Measurements from ENCODE around the gene OGDH. TPM values are rescaled to one million over a fixed set of nuclear protein-coding genes. Genes with fewer than 3 reads are reported as not detected.
A peak's percentile ranks its signal among the peaks of the same experiment; 100 is the strongest.

Gene OGDH
- total RNA-seq, 2 donors from 2014 or later = 77.6 to 128 TPM

- Mint-ChIP-seq H3K4me1 (no peaks in the 10 kb centered on the region), H3K27ac (no peak overlapping the region), H3K27me3 (no peaks in the 10 kb centered on the region), H3K9me3 (no peaks in the 10 kb centered on the region), H3K36me3 (ENCODE audit: low read depth) (peaks cover 69% of the 10 kb centered on the region), H3K4me3 (no peak overlapping the region)
- ATAC-seq (replicated peaks) = no peak
Observed at GRCh38 chr7:44650242-44650641, 43.8 kb downstream of the OGDH start.

- H3K27ac Mint-ChIP-seq = peak overlapping the region; percentile 59
- H3K9me3 Mint-ChIP-seq = no peaks in the 10 kb centered on the region
- H3K4me1 Mint-ChIP-seq = no peaks in the 10 kb centered on the region
- no peaks in the 10 kb centered on the region for H3K27me3 Mint-ChIP-seq
- no peak overlapping the region for H3K4me3 Mint-ChIP-seq
- ATAC-seq (replicated peaks) = no peak
- H3K36me3 Mint-ChIP-seq (ENCODE audit: low read depth) = peaks cover 71% of the 10 kb centered on the region
Observed at GRCh38 chr7:44650772-44651171, 44.3 kb downstream of the OGDH start.

GRCh38 chr7:44652535-44652934 is 46.1 kb downstream of the OGDH start:
- H3K9me3 Mint-ChIP-seq = no peaks in the 10 kb centered on the region
- no peak overlapping the region for H3K27ac Mint-ChIP-seq
- no peaks in the 10 kb centered on the region for H3K4me1 Mint-ChIP-seq
- H3K27me3 Mint-ChIP-seq = no peaks in the 10 kb centered on the region
- H3K36me3 Mint-ChIP-seq (ENCODE audit: low read depth) = peaks cover 76% of the 10 kb centered on the region
- ATAC-seq (replicated peaks) = no peak
- no peak overlapping the region for H3K4me3 Mint-ChIP-seq

GRCh38 chr7:44654255-44654796 is 47.9 kb downstream of the OGDH start:
- no peaks in the 10 kb centered on the region for H3K4me1 Mint-ChIP-seq
- ATAC-seq (replicated peaks) = no peak
- H3K27me3 Mint-ChIP-seq = no peaks in the 10 kb centered on the region
- no peaks in the 10 kb centered on the region for H3K9me3 Mint-ChIP-seq
- no peak overlapping the region for H3K4me3 Mint-ChIP-seq
- no peak overlapping the region for H3K27ac Mint-ChIP-seq
- H3K36me3 Mint-ChIP-seq (ENCODE audit: low read depth) = peaks cover 75% of the 10 kb centered on the region

- H3K27ac Mint-ChIP-seq = no peak overlapping the region
- H3K9me3 Mint-ChIP-seq = no peaks in the 10 kb centered on the region
- no peaks in the 10 kb centered on the region for H3K27me3 Mint-ChIP-seq
- H3K4me3 Mint-ChIP-seq = no peak overlapping the region
- peaks cover 75% of the 10 kb centered on the region for H3K36me3 Mint-ChIP-seq (ENCODE audit: low read depth)
- H3K4me1 Mint-ChIP-seq = peaks cover 6% of the 10 kb centered on the region
- no peak for ATAC-seq (replicated peaks)
Observed at GRCh38 chr7:44655341-44655740, 48.9 kb downstream of the OGDH start.

GRCh38 chr7:44658979-44659378 is 52.6 kb downstream of the OGDH start:
- no peaks in the 10 kb centered on the region for H3K27me3 Mint-ChIP-seq
- peaks cover 6% of the 10 kb centered on the region for H3K4me1 Mint-ChIP-seq
- H3K9me3 Mint-ChIP-seq = peaks cover 5% of the 10 kb centered on the region
- no peak overlapping the region for H3K4me3 Mint-ChIP-seq
- peak overlapping the region; percentile 58 for H3K27ac Mint-ChIP-seq
- H3K36me3 Mint-ChIP-seq (ENCODE audit: low read depth) = peaks cover 97% of the 10 kb centered on the region
- no peak for ATAC-seq (replicated peaks)

GRCh38 chr7:44661233-44661632 is 54.8 kb downstream of the OGDH start:
- peaks cover 6% of the 10 kb centered on the region for H3K4me1 Mint-ChIP-seq
- no peak for ATAC-seq (replicated peaks)
- no peaks in the 10 kb centered on the region for H3K27me3 Mint-ChIP-seq
- H3K27ac Mint-ChIP-seq = no peak overlapping the region
- H3K9me3 Mint-ChIP-seq = peaks cover 5% of the 10 kb centered on the region
- no peak overlapping the region for H3K4me3 Mint-ChIP-seq
- peaks cover 93% of the 10 kb centered on the region for H3K36me3 Mint-ChIP-seq (ENCODE audit: low read depth)

GRCh38 chr7:44664780-44665461 is 58.5 kb downstream of the OGDH start:
- Mint-ChIP-seq H3K9me3 (peaks cover 5% of the 10 kb centered on the region), H3K27ac (no peak overlapping the region), H3K4me3 (no peak overlapping the region), H3K27me3 (no peaks in the 10 kb centered on the region), H3K36me3 (ENCODE audit: low read depth) (peaks cover 88% of the 10 kb centered on the region), H3K4me1 (peaks cover 6% of the 10 kb centered on the region)
- ATAC-seq (replicated peaks) = no peak

GRCh38 chr7:44665531-44666213 is 59.2 kb downstream of the OGDH start:
- no peak overlapping the region for H3K4me3 Mint-ChIP-seq
- H3K27ac Mint-ChIP-seq = peak overlapping the region; percentile 45
- H3K9me3 Mint-ChIP-seq = peaks cover 5% of the 10 kb centered on the region
- H3K4me1 Mint-ChIP-seq = peaks cover 4% of the 10 kb centered on the region
- H3K27me3 Mint-ChIP-seq = no peaks in the 10 kb centered on the region
- peaks cover 88% of the 10 kb centered on the region for H3K36me3 Mint-ChIP-seq (ENCODE audit: low read depth)
- ATAC-seq (replicated peaks) = no peak

GRCh38 chr7:44666566-44666965 is 60.1 kb downstream of the OGDH start:
- peaks cover 85% of the 10 kb centered on the region for H3K36me3 Mint-ChIP-seq (ENCODE audit: low read depth)
- H3K9me3 Mint-ChIP-seq = no peaks in the 10 kb centered on the region
- no peak for ATAC-seq (replicated peaks)
- peak overlapping the region; percentile 45 for H3K27ac Mint-ChIP-seq
- H3K4me3 Mint-ChIP-seq = no peak overlapping the region
- no peaks in the 10 kb centered on the region for H3K27me3 Mint-ChIP-seq
- H3K4me1 Mint-ChIP-seq = peaks cover 4% of the 10 kb centered on the region

GRCh38 chr7:44667190-44667589 is 60.8 kb downstream of the OGDH start:
- H3K36me3 Mint-ChIP-seq (ENCODE audit: low read depth) = peaks cover 79% of the 10 kb centered on the region
- H3K27me3 Mint-ChIP-seq = no peaks in the 10 kb centered on the region
- H3K4me1 Mint-ChIP-seq = peaks cover 4% of the 10 kb centered on the region
- H3K4me3 Mint-ChIP-seq = no peak overlapping the region
- no peaks in the 10 kb centered on the region for H3K9me3 Mint-ChIP-seq
- peak overlapping the region; percentile 45 for H3K27ac Mint-ChIP-seq
- no peak for ATAC-seq (replicated peaks)

- Mint-ChIP-seq H3K27ac (peak overlapping the region; percentile 62), H3K4me1 (peaks cover 4% of the 10 kb centered on the region), H3K9me3 (no peaks in the 10 kb centered on the region), H3K27me3 (no peaks in the 10 kb centered on the region), H3K4me3 (no peak overlapping the region), H3K36me3 (ENCODE audit: low read depth) (peaks cover 72% of the 10 kb centered on the region)
- ATAC-seq (replicated peaks) = no peak
Observed at GRCh38 chr7:44671069-44671468, 64.6 kb downstream of the OGDH start.

GRCh38 chr7:44673324-44673723 is 66.9 kb downstream of the OGDH start:
- Mint-ChIP-seq H3K27me3 (no peaks in the 10 kb centered on the region), H3K4me1 (no peaks in the 10 kb centered on the region), H3K9me3 (no peaks in the 10 kb centered on the region), H3K36me3 (ENCODE audit: low read depth) (peaks cover 74% of the 10 kb centered on the region), H3K27ac (no peak overlapping the region), H3K4me3 (no peak overlapping the region)
- no peak for ATAC-seq (replicated peaks)

GRCh38 chr7:44673771-44674170 is 67.3 kb downstream of the OGDH start:
- H3K27ac Mint-ChIP-seq = no peak overlapping the region
- H3K4me3 Mint-ChIP-seq = no peak overlapping the region

GRCh38 chr7:44674381-44674780 is 68.0 kb downstream of the OGDH start:
- no peak for ATAC-seq (replicated peaks)
- Mint-ChIP-seq H3K36me3 (ENCODE audit: low read depth) (peaks cover 75% of the 10 kb centered on the region), H3K4me3 (no peak overlapping the region), H3K4me1 (no peaks in the 10 kb centered on the region), H3K27ac (no peak overlapping the region), H3K27me3 (no peaks in the 10 kb centered on the region), H3K9me3 (no peaks in the 10 kb centered on the region)

More at GRCh38 chr7:44673771-44674170, 67.3 kb downstream of the OGDH start:
- ATAC-seq (replicated peaks) = no peak
- Mint-ChIP-seq H3K36me3 (ENCODE audit: low read depth) (peaks cover 76% of the 10 kb centered on the region), H3K27me3 (no peaks in the 10 kb centered on the region), H3K4me1 (no peaks in the 10 kb centered on the region), H3K9me3 (no peaks in the 10 kb centered on the region)
